Right lung (tissue), 5 donors: Measurements from ENCODE around the gene STAB2. TPM values are rescaled to one million over a fixed set of nuclear protein-coding genes. Genes with fewer than 3 reads are reported as not detected.

Source experiments
- DNase-seq, 2 donors: peaks; one replicate each; pipeline ENCODE4 v3.0.0-alpha.2; 2013
- polyA plus RNA-seq, 5 donors: library from polyadenylated mRNA; unstranded; fragments of 120-200 nt; gene quantifications; one replicate each; pipeline versions ENCODE4 v1.2.1 to v1.2.3, GENCODE V29; 2013; ENCODE audit warnings: inconsistent platforms in 1 of 5, low replicate concordance in 1 of 5; ENCODE audit not compliant: insufficient read length in 5 of 5, insufficient read depth in 1 of 5

The STAB2 gene
- polyA plus RNA-seq, 5 donors = 19.9 to 34.7 (median 31.1) TPM

GRCh38 chr12:103780992-103781391 is 193.9 kb downstream of the STAB2 start:
- no peak for DNase-seq

- DNase-seq = no peak
These were observed 195.3 kb downstream of the STAB2 start for GRCh38 chr12:103782399-103782798.

GRCh38 chr12:103783744-103784664 is 196.9 kb downstream of the STAB2 start:
- no peak for DNase-seq

- DNase-seq = no peak
These were observed 198.4 kb downstream of the STAB2 start for GRCh38 chr12:103785243-103786031.

DNA sequence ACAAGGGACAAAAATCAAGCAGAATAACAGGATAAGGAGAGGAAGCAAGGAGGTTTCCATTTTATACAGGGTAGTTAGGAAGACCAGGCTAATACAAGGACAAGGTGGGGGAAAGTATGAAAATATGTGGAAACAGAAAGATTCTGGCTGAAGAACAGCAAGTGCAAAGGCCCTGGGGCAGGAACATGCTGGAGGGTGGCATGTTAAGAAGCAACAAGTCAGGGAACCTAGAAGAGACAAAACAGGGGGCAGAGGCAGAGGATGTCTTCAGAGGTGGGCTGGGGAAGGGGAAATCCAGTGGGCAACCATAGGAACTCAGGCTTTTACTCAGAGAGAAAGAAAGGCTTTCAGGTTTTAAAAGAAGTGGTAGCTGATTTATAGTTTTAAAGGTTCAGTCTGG is 199.1 kb downstream of the STAB2 start:
- no peak for DNase-seq

DNA sequence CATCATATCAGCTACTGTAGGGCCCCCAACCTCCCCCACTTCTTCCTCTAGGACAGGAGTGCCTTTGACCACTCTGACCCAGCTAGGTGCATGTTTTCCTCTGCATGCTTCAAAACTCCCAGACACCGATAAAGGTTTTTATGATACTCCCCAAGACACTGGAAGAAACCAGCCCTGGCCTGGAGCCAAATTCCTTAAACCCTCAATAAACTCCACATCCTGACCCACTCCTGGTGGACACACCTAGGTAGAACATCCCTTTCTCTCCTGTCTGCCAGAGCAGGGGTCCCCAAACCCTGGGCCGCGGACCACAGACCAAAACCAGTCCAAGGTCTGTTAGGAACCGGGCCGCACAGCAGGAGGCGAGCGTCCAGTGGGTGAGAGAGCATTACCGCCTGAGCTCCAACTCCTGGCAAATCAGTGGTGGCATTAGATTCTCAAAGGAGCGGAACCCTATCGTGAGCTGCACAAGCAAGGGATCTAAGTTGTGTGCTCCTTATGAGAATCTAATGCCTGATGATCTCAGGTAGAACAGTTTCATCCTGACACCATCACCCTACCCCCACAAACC is 204.4 kb downstream of the STAB2 start:
- no peak for DNase-seq

DNA sequence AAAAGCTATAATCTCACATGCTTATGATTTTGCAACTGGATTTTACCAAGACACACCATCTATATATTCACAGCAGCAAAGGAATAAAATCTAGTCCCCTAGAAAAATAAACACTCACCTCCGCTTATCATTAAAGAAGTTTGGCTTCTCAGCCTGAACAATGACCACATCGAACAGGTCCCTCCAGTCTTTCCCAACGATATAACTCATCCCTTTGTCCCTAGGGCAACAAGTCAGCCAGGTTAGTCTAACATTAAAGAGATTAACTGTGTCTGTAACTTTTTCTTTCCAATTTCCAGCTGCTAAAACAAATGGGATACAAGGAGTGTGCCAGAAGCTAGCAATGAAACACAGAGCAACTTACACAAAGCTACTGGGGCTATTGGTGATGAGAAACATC is 206.0 kb downstream of the STAB2 start:
- DNase-seq = no peak

- no peak for DNase-seq
These were observed 206.5 kb downstream of the STAB2 start for GRCh38 chr12:103793512-103794045.

DNA sequence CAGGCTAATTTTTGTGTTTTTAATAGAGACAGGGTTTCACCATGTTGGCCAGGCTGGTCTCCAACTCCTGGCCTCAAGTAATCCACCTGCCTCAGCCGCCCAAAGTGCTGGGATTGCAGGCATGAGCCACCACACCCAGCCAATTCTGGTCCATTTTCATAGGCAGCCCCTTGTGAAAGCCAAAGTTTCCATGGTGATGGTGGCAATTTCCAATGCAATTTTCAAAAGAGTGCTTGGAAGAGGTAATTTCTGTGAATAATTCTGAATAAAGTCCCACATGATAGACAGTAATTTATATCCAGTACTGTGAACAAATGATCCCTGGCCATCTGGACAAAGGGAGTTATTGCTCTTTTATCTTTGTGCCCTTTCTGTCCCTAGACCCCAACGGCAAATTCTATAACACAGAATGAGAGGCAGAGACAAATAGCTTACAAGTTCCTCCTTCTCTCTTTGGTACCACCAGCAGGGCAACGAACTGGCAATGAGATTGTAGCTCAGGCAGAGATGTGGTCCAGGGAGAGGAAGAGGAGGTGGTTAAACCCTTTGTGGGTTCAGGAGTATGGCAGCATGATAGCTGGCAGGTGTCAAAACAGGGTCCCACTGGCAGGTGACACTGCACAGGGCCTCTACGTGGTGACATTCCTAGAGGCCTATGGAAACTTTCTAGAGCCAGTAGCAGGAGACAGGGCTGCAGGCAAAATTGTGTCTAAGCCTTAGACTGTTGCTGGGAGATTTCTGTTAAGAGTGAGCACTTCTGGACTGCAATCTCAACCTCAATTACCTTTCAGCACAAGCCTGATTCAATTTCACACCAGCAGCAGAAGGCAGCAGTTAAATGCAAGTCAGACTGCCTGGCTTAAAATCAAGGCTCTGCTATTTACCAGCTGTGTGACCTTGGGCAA is 207.5 kb downstream of the STAB2 start:
- DNase-seq = no peak

DNA sequence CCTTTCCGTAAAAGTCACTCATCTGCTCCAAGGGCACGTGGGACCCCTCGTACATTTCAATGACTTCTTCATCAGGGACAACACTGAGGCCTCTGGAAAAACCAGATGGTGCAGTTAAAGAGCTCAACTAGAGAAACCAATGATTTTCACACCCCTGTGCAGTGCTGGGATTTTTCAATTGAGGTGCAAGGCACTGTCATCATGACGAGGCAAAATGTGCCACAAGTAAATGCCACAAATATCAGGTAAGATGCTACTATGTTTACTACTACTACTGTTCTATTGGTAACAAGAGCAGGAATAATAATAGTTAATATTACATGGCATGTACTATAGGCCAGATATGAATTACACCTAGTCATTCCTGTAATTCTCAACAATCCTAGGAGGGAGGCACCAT is 211.5 kb downstream of the STAB2 start:
- DNase-seq = no peak

- DNase-seq = no peak
These were observed 212.4 kb downstream of the STAB2 start for GRCh38 chr12:103799504-103799856.

GRCh38 chr12:103799857-103800771 is 213.0 kb downstream of the STAB2 start:
- peak; percentile 36 to 42 for DNase-seq

DNA sequence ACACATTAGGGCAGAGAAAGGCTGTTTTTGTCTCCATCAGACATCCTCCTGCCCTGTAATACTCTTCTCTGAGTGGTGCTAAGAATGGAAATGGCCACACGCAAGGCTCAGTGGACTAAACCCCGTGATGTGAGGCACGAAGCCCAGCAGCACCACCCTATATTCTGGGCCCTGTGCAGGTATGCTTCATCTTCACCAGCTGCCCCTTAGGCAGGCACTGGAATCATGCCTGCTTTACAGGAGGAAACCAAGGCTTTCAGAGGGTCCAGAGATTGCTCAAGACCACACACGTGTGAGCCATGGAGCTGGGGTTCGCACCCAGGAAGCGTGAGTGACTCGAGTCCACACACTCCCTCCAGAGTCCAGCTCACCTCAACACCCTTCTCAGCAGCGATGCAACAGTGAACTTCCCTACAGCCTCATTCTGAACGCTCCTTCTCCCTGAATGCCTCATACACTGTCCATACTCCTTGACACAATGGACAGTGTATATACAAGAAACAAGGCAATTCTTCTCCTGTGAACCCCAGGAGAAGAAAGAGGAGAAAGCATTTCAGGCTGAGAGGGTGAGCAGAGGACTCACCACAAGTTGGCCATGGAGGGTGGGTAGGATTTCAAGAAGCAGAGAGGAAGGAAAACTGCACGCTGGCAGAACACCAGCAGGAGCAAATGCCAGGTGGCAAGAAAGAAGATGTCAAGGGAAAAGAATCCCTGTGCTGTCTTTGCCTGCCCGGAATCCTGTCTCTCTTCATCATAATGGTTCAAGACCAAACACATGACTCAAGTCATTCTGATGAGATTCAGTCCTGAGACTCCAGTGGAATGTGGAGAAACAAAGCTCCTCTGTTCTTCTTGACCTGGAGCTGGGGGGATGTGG is 214.9 kb downstream of the STAB2 start:
- DNase-seq = no peak

DNA sequence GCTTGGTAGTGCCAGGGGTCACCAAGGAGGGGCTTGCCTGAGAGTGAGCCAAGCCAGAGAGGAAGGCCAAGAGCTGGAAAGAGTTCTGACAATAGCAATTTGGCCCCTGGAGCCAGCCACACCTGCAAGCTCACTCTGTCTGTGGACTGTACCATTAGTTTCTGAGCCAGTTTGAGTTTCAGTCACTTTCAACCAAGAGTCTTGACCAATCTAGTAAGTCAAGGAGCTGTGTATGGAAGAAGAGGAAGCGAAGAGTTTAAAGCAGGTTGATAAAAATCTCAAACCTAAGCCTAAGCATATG is 215.5 kb downstream of the STAB2 start:
- DNase-seq = no peak

DNA sequence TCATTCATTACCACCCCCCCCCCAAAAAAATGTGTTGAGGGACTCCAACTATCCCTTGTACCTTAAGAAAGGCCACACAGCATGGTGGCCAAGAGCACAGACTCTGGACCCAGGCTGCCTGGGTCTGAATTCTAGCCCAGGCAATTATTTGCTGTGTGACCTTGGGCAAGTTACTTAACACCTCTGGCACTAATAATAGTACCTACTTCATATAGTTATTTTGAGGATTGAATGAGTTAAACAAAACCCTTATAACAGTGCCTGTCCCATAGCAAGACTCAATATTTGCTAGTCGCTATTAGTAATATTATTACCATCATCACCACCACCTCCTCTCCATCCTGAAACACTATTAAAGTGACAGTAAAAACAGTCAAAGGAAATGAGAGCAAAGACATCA is 216.8 kb downstream of the STAB2 start:
- no peak for DNase-seq

DNA sequence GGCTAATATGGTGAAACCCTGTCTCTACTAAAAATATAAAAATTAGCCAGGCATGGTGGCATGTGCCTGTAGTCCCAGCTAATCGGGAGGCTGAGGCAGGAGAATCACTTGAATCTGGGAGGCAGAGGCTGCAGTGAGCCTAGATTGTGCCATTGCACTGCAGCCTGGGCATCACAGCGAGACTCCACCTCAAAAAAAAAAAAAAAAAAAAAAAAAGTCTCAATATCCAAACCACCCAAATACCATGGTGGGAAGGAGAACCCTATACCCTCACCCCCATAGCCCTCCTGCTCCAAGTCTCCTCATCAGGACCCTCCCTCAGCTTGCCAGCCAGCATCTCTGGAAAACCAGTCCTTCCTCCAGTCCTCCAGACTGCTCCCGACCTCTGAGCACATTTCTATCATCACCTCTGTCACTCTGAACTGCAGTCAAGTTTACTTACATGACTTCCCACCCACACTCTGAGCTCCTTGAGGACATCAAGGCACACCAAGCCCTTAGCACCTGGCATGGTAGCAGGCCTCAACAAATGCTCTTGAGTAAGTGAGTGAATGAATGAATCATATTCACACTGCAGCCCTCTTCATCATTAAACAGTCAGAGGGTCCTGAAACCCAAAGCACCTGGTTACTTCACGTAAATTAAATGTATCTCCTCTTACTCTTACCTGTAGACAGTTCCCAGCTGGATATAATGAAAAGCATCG is 218.7 kb downstream of the STAB2 start:
- no peak for DNase-seq

DNA sequence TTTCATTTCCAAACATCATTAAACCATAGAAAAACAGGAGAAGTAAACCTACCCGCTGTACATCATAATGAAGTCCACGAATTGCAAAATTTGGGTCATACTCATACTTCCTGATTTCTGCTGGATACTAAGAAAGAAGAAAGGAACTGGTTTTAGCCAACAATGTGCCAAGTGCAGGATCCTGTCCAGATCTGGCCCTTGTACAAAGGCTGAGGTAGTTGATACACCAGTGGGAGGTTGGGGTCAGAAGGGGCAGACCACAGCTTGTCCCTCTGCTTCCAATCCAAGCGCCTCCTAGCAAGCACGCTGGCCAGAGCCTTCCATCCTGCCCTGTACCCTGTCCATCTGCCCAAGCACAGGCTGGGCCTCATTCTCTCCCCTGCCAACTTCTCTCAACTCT is 219.7 kb downstream of the STAB2 start:
- DNase-seq = no peak

DNA sequence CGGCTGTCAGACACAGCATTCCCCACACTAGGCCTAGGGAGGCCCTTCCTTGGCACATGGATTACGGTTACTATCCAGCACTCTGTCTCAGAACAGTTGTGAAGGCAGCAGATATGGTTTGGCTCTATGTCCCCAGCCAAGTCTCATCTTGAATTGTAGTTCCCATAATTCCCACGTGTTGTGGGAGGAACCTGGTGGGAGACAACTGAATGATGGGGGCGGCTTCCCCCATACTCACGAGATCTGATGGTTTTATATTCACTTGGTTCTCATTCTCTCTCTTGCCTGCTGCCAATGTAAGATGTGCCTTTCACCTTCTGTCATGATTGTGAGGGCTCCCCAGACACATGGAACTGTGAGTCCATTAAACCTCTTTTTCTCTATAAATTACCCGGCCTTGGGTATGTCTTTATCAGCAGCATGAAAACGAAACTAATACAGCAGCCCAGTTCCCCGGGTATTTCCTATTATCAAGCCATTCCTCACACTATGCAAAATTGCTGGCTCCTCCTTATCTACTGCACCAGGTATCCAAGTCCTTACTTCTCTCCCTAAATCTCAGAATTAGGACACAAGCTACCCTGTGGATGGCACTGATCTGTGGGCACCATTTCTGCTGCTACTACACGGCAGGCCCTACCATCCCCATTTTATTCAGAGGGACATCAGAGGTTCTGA is 220.6 kb downstream of the STAB2 start:
- no peak for DNase-seq
